ENCODE results near the gene FBXO8.

- TF ChIP-seq CTCF (IDR thresholded peaks at IDR 0.05; ENCODE audit: low read depth, low read length) (no peak), MAX (IDR thresholded peaks at IDR 0.05; ENCODE audit: low read depth, low read length) (no peak), MYC (IDR thresholded peaks at IDR 0.05; ENCODE audit: low read depth, low read length) (no peak)
Observed at GRCh38 chr4:174236359-174236758, 47.1 kb downstream of the FBXO8 start.

Measured in NB4 (cell line).